GM23338 (cell line): Measurements from ENCODE around the gene ACSL4. TPM values are rescaled to one million over a fixed set of nuclear protein-coding genes. Genes with fewer than 3 reads are reported as not detected.

Experiments
- ATAC-seq: fragments of 200-7000 bp; cut with Tn5 transposase; 3 replicates; pipeline ENCODE4 v1.9.1; 2020
- DNase-seq: peaks from one replicate; pipeline ENCODE4 v3.0.0-alpha.2; 2015; ENCODE audit warnings: low spot score
- H2AFZ ChIP-seq: fragments of 200-600 bp; sonication (generic); 2 replicates; pipeline ENCODE4 v1.8.0; 2016; ENCODE audit warnings: antibody characterized with exemption, mild to moderate bottlenecking, moderate library complexity
- H3F3A ChIP-seq: fragments of 200-600 bp; sonication (generic); replicated peaks from 2 replicates; pipeline ENCODE4 v1.8.0; 2017; ENCODE audit warnings: antibody characterized with exemption, mixed run types, low read depth
- H3K27ac ChIP-seq: fragments of 200-600 bp; sonication (generic); 2 replicates; pipeline ENCODE4 v1.6.1; 2016; ENCODE audit warnings: low read depth
- H3K27me3 ChIP-seq: fragments of 200-600 bp; sonication (generic); 2 replicates; pipeline ENCODE4 v1.8.0; 2016; ENCODE audit warnings: mild to moderate bottlenecking, mixed run types, moderate library complexity; ENCODE audit not compliant: insufficient read depth
- H3K36me3 ChIP-seq: fragments of 200-600 bp; sonication (generic); 2 replicates; pipeline ENCODE4 v1.8.0; 2016; ENCODE audit warnings: mild to moderate bottlenecking; ENCODE audit not compliant: insufficient read depth
- H3K4me1 ChIP-seq: fragments of 200-600 bp; sonication (generic); 2 replicates; pipeline ENCODE4 v1.8.0; 2016; ENCODE audit warnings: mild to moderate bottlenecking, moderate library complexity; ENCODE audit not compliant: insufficient read depth
- H3K4me2 ChIP-seq: fragments of 200-600 bp; sonication (generic); 2 replicates; pipeline ENCODE4 v1.7.1; 2017; ENCODE audit warnings: mixed run types
- H3K4me3 ChIP-seq: fragments of 200-600 bp; sonication (generic); 2 replicates; pipeline ENCODE4 v1.6.1; 2016; ENCODE audit warnings: mixed run types
- H3K79me2 ChIP-seq: fragments of 200-600 bp; sonication (generic); replicated peaks from 2 replicates; pipeline ENCODE4 v1.8.0; 2017; ENCODE audit warnings: mild to moderate bottlenecking; ENCODE audit not compliant: insufficient read depth
- H3K9me2 ChIP-seq: fragments of 200-600 bp; sonication (generic); 2 replicates; pipeline ENCODE4 v1.8.0; 2017; ENCODE audit not compliant: insufficient read depth
- H4K20me1 ChIP-seq: fragments of 200-600 bp; sonication (generic); replicated peaks from 2 replicates; pipeline ENCODE4 v1.8.0; 2017; ENCODE audit warnings: mild to moderate bottlenecking; ENCODE audit not compliant: insufficient read depth
- H3K27ac Mint-ChIP-seq: 2 replicates; pipeline ENCODE4 v1.8.0; 2020; ENCODE audit warnings: inconsistent platforms, mild to moderate bottlenecking, moderate library complexity, mixed read lengths
- H3K27me3 Mint-ChIP-seq: 3 replicates; pipeline ENCODE4 v1.8.0; 2022; ENCODE audit warnings: low read depth, mild to moderate bottlenecking, moderate library complexity, mixed read lengths, inconsistent platforms; ENCODE audit not compliant: insufficient read depth, poor library complexity
- H3K36me3 Mint-ChIP-seq: 3 replicates; pipeline ENCODE4 v1.8.0; 2021; ENCODE audit warnings: low read depth, mild to moderate bottlenecking, inconsistent platforms, moderate library complexity, mixed read lengths
- H3K4me1 Mint-ChIP-seq: 3 replicates; pipeline ENCODE4 v1.8.0; 2020; ENCODE audit warnings: mild to moderate bottlenecking, inconsistent platforms, mixed read lengths
- H3K4me3 Mint-ChIP-seq: 3 replicates; pipeline ENCODE4 v1.8.0; 2021; ENCODE audit warnings: moderate library complexity, mild to moderate bottlenecking, inconsistent platforms, mixed read lengths
- H3K9me3 Mint-ChIP-seq: 3 replicates; pipeline ENCODE4 v1.8.0; 2020; ENCODE audit warnings: moderate library complexity, mild to moderate bottlenecking, inconsistent platforms, mixed read lengths
- CREB1 ChIP-seq: fragments of 250-450 bp; sonication (Bioruptor Pico); IDR thresholded peaks from 2 replicates; pipeline ENCODE4 v1.5.0; 2020; ENCODE audit warnings: low read depth, mild to moderate bottlenecking, moderate library complexity
- ETS1 ChIP-seq: IDR thresholded peaks from 2 replicates; pipeline ENCODE4 v1.6.1; 2016; ENCODE audit warnings: antibody characterized with exemption
- EZH2phosphoT487 ChIP-seq: fragments of 200-600 bp; sonication (generic); IDR thresholded peaks from one replicate; pipeline ENCODE4 v1.8.1; 2018; ENCODE audit warnings: antibody characterized with exemption; ENCODE audit not compliant: unreplicated experiment
- JUNB ChIP-seq: IDR thresholded peaks from one replicate; pipeline ENCODE4 v1.6.1; 2016; ENCODE audit warnings: antibody characterized with exemption; ENCODE audit not compliant: unreplicated experiment
- NANOG ChIP-seq: IDR thresholded peaks from 2 replicates; pipeline ENCODE4 v1.6.1; 2016; ENCODE audit warnings: antibody characterized with exemption, borderline replicate concordance
- REST ChIP-seq: IDR thresholded peaks from one replicate; pipeline ENCODE4 v1.6.1; 2018; ENCODE audit warnings: antibody characterized with exemption; ENCODE audit not compliant: unreplicated experiment
- STAT1 ChIP-seq: IDR thresholded peaks from one replicate; pipeline ENCODE4 v1.6.1; 2016; ENCODE audit warnings: antibody characterized with exemption; ENCODE audit not compliant: unreplicated experiment
- ZNF114 ChIP-seq: fragments of 250-450 bp; sonication (Bioruptor Pico); IDR thresholded peaks from 2 replicates; pipeline ENCODE4 v1.5.0; 2020; ENCODE audit warnings: mild to moderate bottlenecking, moderate library complexity
- ZNF462 ChIP-seq: fragments of 250-450 bp; sonication (Bioruptor Pico); IDR thresholded peaks from 2 replicates; pipeline ENCODE4 v1.5.0; 2020; ENCODE audit warnings: mild to moderate bottlenecking, moderate library complexity
- polyA plus RNA-seq: library from polyadenylated mRNA; unstranded; fragments of >200 nt; fragmentation: Nextera tagmentation; extraction: Ambion mirVana; gene quantifications from 2 replicates; pipeline ENCODE4 v1.2.1, GENCODE V29; 2016
- total RNA-seq: library from RNA; depleted of rRNA; stranded (reverse); fragments of >200 nt; shearing (Covaris generic); gene quantifications from 2 replicates; pipeline ENCODE4 v1.2.3, GENCODE V29; 2014

ACSL4 gene
- total and polyA plus RNA-seq, 2 experiments from 2014 or later: 17.8 to 76.3 TPM

- Mint-ChIP-seq H3K27ac (no peak overlapping the region), H3K27me3 (no peaks in the 10 kb centered on the region), H3K4me1 (no peaks in the 10 kb centered on the region), H3K36me3 (0 out of 3 replicates have a peak, but pooled peaks cover 3% of the 10 kb centered on the region), H3K4me3 (no peak overlapping the region), H3K9me3 (peaks cover 3% of the 10 kb centered on the region; the same call in 2 of the 3 replicates)
- Histone ChIP-seq H3F3A (no peaks in the 10 kb centered on the region), H3K27ac (no peak overlapping the region), H2AFZ (no peak overlapping the region), H3K9me2 (no peaks in the 10 kb centered on the region), H3K79me2 (no peaks in the 10 kb centered on the region), H3K4me2 (no peak overlapping the region), H3K4me3 (no peak overlapping the region), H3K27me3 (no peaks in the 10 kb centered on the region), H3K36me3 (no peaks in the 10 kb centered on the region), H3K4me1 (no peaks in the 10 kb centered on the region), H4K20me1 (no peaks in the 10 kb centered on the region)
- DNase-seq (no peak), ATAC-seq (no peak)
- TF ChIP-seq ZNF462 (CRISPR knock-in tag) (no peak), EZH2phosphoT487 (no peak), REST (no peak), STAT1 (no peak), CREB1 (CRISPR knock-in tag) (no peak), JUNB (no peak), NANOG (no peak), ETS1 (no peak), ZNF114 (CRISPR knock-in tag) (no peak)
Observed at GRCh38 chrX:109753256-109753655, 20.2 kb upstream of the ACSL4 start.
